Measurements from ENCODE around the gene EMX1.

Gene EMX1

DNA sequence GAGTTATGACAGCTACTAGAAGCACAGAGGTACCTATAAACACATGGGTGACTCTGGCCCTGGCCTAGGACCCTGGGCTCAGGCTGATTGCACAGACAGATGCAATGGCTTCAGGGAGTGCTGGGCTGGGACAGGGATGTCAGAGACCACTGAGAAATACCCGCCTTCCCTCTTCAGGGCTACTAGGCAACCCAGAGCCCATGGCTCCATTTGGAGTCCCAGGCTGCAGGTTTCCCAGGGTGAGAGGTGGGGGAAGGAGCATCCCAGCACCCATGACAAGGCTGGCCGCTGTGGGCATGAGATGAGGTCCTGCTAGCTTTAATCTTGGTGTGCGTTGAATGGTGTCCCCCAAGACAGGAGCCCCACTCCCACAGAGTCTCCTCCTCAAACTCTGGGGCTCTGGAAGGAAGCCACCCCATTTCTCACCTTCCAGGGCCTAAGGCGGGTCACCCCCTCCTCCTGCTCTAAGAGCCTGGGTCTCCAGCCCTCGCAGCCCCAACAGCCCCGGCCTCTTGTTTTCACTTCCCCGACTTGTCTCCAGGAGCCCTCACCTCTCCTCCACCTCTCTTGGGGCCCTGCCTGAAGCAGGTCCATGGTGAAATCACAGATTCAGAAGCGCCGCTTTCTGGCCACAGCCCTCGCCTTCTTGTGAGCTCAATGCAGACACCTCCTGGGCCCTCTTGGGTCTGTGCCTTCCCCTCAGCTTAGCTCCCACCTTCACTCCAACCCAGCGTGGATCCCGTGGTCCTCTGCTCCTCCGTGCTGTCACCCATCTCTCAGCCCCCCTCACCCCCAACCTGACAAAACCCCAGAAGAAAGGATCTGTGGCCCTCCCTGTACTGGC, 41.4 kb downstream of the EMX1 start:
- no peak overlapping the region for H3K4me3 ChIP-seq (replicated peaks; ENCODE audit: low read depth, low read length)
- TF ChIP-seq, protein P1, sequence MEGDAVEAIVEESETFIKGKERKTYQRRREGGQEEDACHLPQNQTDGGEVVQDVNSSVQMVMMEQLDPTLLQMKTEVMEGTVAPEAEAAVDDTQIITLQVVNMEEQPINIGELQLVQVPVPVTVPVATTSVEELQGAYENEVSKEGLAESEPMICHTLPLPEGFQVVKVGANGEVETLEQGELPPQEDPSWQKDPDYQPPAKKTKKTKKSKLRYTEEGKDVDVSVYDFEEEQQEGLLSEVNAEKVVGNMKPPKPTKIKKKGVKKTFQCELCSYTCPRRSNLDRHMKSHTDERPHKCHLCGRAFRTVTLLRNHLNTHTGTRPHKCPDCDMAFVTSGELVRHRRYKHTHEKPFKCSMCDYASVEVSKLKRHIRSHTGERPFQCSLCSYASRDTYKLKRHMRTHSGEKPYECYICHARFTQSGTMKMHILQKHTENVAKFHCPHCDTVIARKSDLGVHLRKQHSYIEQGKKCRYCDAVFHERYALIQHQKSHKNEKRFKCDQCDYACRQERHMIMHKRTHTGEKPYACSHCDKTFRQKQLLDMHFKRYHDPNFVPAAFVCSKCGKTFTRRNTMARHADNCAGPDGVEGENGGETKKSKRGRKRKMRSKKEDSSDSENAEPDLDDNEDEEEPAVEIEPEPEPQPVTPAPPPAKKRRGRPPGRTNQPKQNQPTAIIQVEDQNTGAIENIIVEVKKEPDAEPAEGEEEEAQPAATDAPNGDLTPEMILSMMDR (IDR thresholded peaks at IDR 0.05; ENCODE audit: low read depth, low read length, missing control alignments), result no peak
- no peak for DNase-seq (ENCODE audit: extremely low read depth, low read depth)

DNA sequence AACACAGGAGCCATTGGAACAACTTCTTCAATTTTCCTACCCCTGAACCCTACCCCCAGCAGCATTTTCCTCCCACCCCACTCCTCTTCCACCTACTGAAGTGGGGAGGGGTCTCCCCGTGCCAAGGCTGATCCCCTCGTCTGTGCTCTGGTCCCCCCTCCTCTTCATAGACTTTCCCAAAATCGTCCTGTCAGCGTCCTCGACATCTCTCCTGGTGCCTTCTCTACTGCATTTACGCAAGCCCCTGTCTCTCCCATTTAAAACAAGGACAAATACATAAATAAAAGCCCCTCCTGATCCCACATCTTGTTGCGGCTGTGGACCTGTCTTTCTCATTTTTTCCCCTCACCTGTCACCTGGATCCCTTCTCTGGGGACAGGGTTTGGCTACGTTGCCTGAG, 42.2 kb downstream of the EMX1 start:
- TF ChIP-seq, protein P1 (IDR thresholded peaks at IDR 0.05; ENCODE audit: low read depth, low read length, missing control alignments), result no peak
- no peak overlapping the region for H3K4me3 ChIP-seq (replicated peaks; ENCODE audit: low read depth, low read length)
- DNase-seq (ENCODE audit: extremely low read depth, low read depth), result no peak

DNA sequence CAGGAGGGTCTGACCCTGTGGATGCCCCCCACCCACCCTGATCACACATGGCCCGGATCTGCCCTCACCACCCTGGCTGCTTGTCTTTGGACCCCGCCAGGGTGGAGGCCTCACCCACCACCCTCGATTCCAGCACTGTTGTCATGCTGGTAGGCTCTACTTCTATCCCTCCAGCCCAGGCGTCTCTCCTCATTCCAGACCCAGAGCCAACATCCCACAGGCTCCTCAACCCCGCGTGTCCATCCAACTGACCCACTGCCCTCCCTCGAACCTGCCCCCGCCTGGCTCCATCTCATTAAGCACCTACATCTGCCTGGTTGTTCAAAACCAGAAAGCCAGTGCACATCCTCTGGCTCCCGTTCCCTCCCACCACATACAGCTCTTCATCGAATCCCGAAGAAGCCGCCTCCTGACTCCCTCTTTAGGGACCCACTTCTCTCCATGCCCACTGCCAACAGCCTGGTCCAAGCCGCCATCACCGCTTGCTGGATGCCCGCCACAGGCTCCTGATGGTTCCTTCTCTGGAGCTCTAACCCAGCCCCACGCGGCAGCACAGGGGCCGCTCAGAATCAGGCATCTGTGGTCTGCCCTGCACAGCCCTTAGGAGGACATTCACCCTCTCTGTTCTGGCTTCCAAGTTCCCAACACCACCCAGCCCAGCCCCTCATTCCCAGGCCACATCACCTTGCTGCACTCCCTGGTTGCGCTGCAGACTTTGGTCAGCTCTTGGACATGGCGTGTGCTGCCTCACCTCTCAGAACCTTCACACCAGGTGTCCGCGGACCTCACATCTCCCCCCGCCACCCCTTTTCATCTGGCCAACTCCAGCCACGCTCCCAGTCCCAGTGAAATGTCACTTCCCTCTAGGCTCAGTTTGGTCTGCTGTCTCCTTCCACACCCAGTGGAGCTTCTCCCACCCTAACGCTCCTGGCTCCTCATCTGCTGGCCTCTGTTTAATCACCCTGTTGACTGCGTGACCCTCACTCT, 43.0 kb downstream of the EMX1 start:
- TF ChIP-seq, protein P1 (IDR thresholded peaks at IDR 0.05; ENCODE audit: low read depth, low read length, missing control alignments), result no peak
- H3K4me3 ChIP-seq (replicated peaks; ENCODE audit: low read depth, low read length), result no peak overlapping the region
- no peak for DNase-seq (ENCODE audit: extremely low read depth, low read depth)

DNA sequence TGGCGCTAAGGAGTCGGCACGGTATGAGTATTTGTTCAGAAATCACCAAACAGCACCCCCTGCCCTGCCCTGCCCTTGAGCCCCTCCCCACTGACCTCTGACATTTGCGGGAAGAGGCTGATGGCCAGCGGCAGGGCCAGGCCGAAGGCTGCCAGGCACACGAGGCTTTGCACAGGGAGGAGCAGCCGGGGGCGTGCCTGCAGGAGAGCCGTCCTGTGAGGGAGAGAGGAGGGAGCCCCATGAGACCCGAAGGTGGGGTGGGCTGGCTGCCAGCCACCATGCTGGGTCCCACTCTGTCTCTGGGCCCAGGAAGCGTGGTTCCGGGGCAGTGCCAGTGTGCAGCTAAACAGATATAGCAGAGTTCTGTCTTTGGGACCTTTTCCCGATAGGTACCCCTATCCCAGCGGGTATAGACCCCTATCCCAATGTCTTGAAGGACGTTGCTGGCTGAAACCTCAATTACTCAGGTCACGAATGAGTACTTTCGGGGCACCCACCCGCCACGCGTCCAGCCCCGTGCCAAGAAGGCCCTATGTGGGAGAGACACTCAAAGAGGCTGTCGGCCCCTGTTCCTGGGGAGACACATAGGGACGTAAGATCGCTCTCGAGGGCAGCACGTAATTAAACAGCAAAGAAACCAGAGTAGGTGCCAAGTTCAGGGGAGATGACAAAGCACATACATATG, 43.9 kb downstream of the EMX1 start:
- H3K4me3 ChIP-seq (replicated peaks; ENCODE audit: low read depth, low read length), result no peak overlapping the region
- TF ChIP-seq, protein P1 (IDR thresholded peaks at IDR 0.05; ENCODE audit: low read depth, low read length, missing control alignments), result no peak
- DNase-seq (ENCODE audit: extremely low read depth, low read depth), result no peak

DNA sequence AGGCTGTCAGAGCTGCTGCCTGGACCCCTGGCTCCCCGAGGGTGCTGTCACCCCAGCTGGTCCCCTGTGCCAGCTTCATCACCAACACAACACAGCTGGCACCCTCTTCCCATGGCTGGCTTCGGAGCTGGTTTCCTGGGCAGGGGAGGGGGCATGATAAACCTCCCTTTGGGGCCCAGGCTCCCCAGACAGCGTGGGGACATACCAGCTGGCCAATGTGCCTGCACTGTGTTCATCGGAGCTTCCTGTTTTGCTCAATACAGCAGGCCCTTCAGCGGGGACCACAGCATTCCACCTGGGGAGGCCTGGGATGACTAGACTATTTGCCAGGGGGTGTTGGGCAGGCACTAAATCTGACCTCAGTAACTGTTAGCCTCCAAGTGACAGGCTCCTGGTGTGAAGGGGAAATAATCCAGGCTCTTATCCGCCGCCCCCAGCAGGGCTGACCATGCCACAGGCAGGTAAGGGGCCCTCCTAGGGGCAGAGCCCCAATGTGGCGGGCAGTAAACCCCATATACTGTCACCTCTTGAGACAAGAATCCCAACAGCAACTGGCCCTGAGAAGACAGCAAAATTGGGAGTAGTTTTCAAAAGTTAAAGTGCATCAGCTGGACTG, 44.6 kb downstream of the EMX1 start:
- no peak for DNase-seq (ENCODE audit: extremely low read depth, low read depth)
- TF ChIP-seq, protein P1 (IDR thresholded peaks at IDR 0.05; ENCODE audit: low read depth, low read length, missing control alignments), result no peak
- no peak overlapping the region for H3K4me3 ChIP-seq (replicated peaks; ENCODE audit: low read depth, low read length)

DNA sequence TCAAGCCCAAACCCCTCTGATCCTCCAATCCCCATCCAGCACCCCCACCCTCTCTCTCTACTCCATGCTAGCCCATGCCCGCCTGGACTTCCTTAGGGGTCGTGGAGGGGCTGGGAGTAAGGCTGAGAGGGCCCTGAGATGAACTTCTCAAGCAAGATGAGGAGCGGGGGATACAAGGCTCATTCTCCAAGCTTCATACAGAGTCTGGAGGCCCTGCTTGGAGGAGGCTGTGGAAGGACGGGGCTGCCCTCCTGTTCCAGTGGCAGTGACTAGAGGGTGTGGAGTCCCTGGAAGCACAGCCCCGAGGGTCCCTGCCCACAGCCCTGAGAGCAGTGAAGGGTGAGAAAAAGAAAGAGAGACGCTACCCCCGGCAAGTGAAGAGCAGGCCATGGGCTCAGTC, 45.6 kb downstream of the EMX1 start:
- no peak for DNase-seq (ENCODE audit: extremely low read depth, low read depth)
- no peak overlapping the region for H3K4me3 ChIP-seq (replicated peaks; ENCODE audit: low read depth, low read length)
- TF ChIP-seq, protein P1 (IDR thresholded peaks at IDR 0.05; ENCODE audit: low read depth, low read length, missing control alignments), result no peak
